ENCODE measurements around the gene GANC. TPM values are rescaled to one million over a fixed set of nuclear protein-coding genes. Genes with fewer than 3 reads are reported as not detected.

The GANC gene
- polyA plus RNA-seq, 2 of the 4 experiments (the other 2 are of a cell fraction), result 8.0 to 9.4 TPM

DNA sequence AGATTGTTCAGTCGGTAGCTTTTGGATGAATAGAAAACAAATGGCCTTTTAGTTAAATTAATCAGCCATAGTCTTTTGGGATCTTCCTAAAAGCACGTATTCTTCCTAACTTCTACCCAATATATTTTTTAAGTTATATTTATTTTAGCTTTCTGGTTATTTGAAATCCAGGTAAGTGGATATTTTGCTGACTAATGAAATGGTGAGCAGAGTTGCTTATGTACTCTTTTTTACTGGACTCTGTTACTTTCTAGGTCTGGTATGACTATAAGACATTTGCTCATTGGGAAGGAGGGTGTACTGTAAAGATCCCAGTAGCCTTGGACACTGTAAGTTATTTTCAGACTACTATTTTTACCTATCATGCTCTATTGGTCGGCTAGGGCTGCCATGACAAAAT, 72.5 kb downstream of the GANC start:
- ATAC-seq (no peak), DNase-seq (ENCODE audit: low read depth in 1 of 2, low spot score in 1 of 2) (no peak), FAIRE-seq (no peak)
- WGBS (ENCODE audit: missing lambda C conversion rate), result 83% methylated on average over 3 of the region's 3 CpGs
- no peak overlapping the region for H3K27ac ChIP-seq
- TF ChIP-seq CHD4 (IDR thresholded peaks at IDR 0.05; ENCODE audit: borderline replicate concordance) (no peak), PHF8 (IDR thresholded peaks at IDR 0.05; ENCODE audit: borderline replicate concordance, low read depth) (no peak), ZSCAN20 (CRISPR knock-in tag; IDR thresholded peaks at IDR 0.05) (no peak), BHLHE40 (IDR thresholded peaks at IDR 0.05; ENCODE audit: low read depth, low read length) (no peak), MAFK (IDR thresholded peaks at IDR 0.05; ENCODE audit: partially characterized antibody) (peak; percentile 65), RAD21 (conservative IDR thresholded peaks at IDR 0.05 in 1 of 2, IDR thresholded peaks at IDR 0.05 in 1 of 2) (no peak), E2F6 (IDR thresholded peaks at IDR 0.05; ENCODE audit: borderline replicate concordance, low read depth) (no peak)
- no peak overlapping the region for H3K4me2 ChIP-seq
- H3K4me1 ChIP-seq, result no peaks in the 10 kb centered on the region
- H3K4me3 ChIP-seq, result no peak overlapping the region
- ChIA-PET POLR2A (no interaction called here), CTCF (no interaction called here)
- H3K9me3 ChIP-seq, result no peaks in the 10 kb centered on the region

GRCh38 chr15:42348083-42348482, 75.1 kb downstream of the GANC start:
- CTCF ChIA-PET, result no interaction called here
- POLR2A ChIA-PET, result no interaction called here
- Histone ChIP-seq H3K27ac (no peak overlapping the region), H3K4me2 (no peak overlapping the region), H3K9me3 (no peaks in the 10 kb centered on the region), H3K4me3 (no peak overlapping the region), H3K4me1 (no peaks in the 10 kb centered on the region)
- FAIRE-seq (no peak), ATAC-seq (no peak), DNase-seq (ENCODE audit: low read depth in 1 of 2, low spot score in 1 of 2) (no peak)
- no peak for TF ChIP-seq E2F6 (IDR thresholded peaks at IDR 0.05; ENCODE audit: borderline replicate concordance, low read depth)
- no peak for TF ChIP-seq CEBPB (IDR thresholded peaks at IDR 0.05)
- TF ChIP-seq, protein P1, sequence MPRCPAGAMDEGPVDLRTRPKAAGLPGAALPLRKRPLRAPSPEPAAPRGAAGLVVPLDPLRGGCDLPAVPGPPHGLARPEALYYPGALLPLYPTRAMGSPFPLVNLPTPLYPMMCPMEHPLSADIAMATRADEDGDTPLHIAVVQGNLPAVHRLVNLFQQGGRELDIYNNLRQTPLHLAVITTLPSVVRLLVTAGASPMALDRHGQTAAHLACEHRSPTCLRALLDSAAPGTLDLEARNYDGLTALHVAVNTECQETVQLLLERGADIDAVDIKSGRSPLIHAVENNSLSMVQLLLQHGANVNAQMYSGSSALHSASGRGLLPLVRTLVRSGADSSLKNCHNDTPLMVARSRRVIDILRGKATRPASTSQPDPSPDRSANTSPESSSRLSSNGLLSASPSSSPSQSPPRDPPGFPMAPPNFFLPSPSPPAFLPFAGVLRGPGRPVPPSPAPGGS (IDR thresholded peaks at IDR 0.05), result no peak
- no peak for TF ChIP-seq HDAC2 (IDR thresholded peaks at IDR 0.05)
- TF ChIP-seq ESRRA (IDR thresholded peaks at IDR 0.05; ENCODE audit: borderline replicate concordance, low read length), result no peak
- no peak for TF ChIP-seq PHF8 (IDR thresholded peaks at IDR 0.05; ENCODE audit: borderline replicate concordance, low read depth)
- TF ChIP-seq BHLHE40 (IDR thresholded peaks at IDR 0.05; ENCODE audit: low read depth, low read length), result no peak
- no peak for TF ChIP-seq FOSB (CRISPR knock-in tag; IDR thresholded peaks at IDR 0.05)
- TF ChIP-seq RAD21 (conservative IDR thresholded peaks at IDR 0.05 in 1 of 2, IDR thresholded peaks at IDR 0.05 in 1 of 2), result no peak
- WGBS (ENCODE audit: missing lambda C conversion rate), result 78% methylated on average over 5 of the region's 5 CpGs

DNA sequence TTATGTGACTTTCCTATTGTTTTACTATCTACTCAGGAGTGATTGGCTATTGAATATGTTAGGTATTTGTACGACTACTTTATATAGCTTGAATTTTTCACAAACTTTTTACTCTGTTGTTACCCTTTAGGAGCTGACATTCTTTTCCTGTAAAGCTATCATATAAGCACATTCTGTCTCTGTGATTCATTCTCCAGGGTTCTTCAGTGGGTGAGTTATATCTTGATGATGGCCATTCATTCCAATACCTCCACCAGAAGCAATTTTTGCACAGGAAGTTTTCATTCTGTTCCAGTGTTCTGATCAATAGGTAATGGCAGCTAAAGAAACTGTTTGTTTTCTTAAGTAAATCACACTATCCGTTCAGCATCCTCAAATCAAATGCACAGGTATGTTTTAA, 76.2 kb downstream of the GANC start:
- WGBS (ENCODE audit: missing lambda C conversion rate), result 90% methylated on average over 2 of the region's 2 CpGs
- CTCF ChIA-PET, result interaction anchor here (1.2 kb wide), 1 partner anchor 11 kb away, joined by 3 read pairs; no protein-coding TSS in a partner anchor

GRCh38 chr15:42352401-42352800, 79.4 kb downstream of the GANC start:
- CTCF ChIA-PET, result no interaction called here

More for the DNA sequence above, 76.2 kb downstream of the GANC start:
- no peak overlapping the region for H3K4me3 ChIP-seq
- DNase-seq (ENCODE audit: low read depth in 1 of 2, low spot score in 1 of 2) (no peak), ATAC-seq (no peak), FAIRE-seq (no peak)
- no peaks in the 10 kb centered on the region for H3K4me1 ChIP-seq
- TF ChIP-seq HDAC2 (IDR thresholded peaks at IDR 0.05), result no peak
- no peak for TF ChIP-seq TP53 (CRISPR knock-in tag; IDR thresholded peaks at IDR 0.05)
- TF ChIP-seq, protein P1 (IDR thresholded peaks at IDR 0.05), result no peak
- TF ChIP-seq EP300 (IDR thresholded peaks at IDR 0.05), result no peak
- no peak for TF ChIP-seq CHD4 (IDR thresholded peaks at IDR 0.05; ENCODE audit: borderline replicate concordance)
- TF ChIP-seq RAD21 (conservative IDR thresholded peaks at IDR 0.05 in 1 of 2, IDR thresholded peaks at IDR 0.05 in 1 of 2), result no peak
- H3K9me3 ChIP-seq, result no peaks in the 10 kb centered on the region
- POLR2A ChIA-PET, result no interaction called here
- no peak overlapping the region for H3K27ac ChIP-seq
- no peak overlapping the region for H3K4me2 ChIP-seq

More at GRCh38 chr15:42352401-42352800, 79.4 kb downstream of the GANC start:
- WGBS (ENCODE audit: missing lambda C conversion rate), result 86% methylated on average over 7 of the region's 7 CpGs
- no peak overlapping the region for H3K27ac ChIP-seq
- DNase-seq (ENCODE audit: low read depth in 1 of 2, low spot score in 1 of 2), result no peak
- H3K4me3 ChIP-seq, result no peak overlapping the region
- no peaks in the 10 kb centered on the region for H3K9me3 ChIP-seq
- FAIRE-seq, result no peak
- POLR2A ChIA-PET, result no interaction called here
- TF ChIP-seq ZNF302 (CRISPR knock-in tag; IDR thresholded peaks at IDR 0.05) (no peak), POLR2A (IDR thresholded peaks at IDR 0.05; ENCODE audit: low read length) (no peak), BHLHE40 (IDR thresholded peaks at IDR 0.05; ENCODE audit: low read depth, low read length) (no peak), EHF (CRISPR knock-in tag; IDR thresholded peaks at IDR 0.05) (no peak), RFX5 (IDR thresholded peaks at IDR 0.05) (no peak), RCOR1 (IDR thresholded peaks at IDR 0.05; ENCODE audit: low read depth, low read length) (no peak), HEYL (CRISPR knock-in tag; IDR thresholded peaks at IDR 0.05) (no peak), FOSL2 (IDR thresholded peaks at IDR 0.05) (no peak), FOSL2 (CRISPR knock-in tag; IDR thresholded peaks at IDR 0.05) (no peak)
- TF ChIP-seq, protein P2, sequence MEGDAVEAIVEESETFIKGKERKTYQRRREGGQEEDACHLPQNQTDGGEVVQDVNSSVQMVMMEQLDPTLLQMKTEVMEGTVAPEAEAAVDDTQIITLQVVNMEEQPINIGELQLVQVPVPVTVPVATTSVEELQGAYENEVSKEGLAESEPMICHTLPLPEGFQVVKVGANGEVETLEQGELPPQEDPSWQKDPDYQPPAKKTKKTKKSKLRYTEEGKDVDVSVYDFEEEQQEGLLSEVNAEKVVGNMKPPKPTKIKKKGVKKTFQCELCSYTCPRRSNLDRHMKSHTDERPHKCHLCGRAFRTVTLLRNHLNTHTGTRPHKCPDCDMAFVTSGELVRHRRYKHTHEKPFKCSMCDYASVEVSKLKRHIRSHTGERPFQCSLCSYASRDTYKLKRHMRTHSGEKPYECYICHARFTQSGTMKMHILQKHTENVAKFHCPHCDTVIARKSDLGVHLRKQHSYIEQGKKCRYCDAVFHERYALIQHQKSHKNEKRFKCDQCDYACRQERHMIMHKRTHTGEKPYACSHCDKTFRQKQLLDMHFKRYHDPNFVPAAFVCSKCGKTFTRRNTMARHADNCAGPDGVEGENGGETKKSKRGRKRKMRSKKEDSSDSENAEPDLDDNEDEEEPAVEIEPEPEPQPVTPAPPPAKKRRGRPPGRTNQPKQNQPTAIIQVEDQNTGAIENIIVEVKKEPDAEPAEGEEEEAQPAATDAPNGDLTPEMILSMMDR (IDR thresholded peaks at IDR 0.05), result no peak
- no peak overlapping the region for H3K4me2 ChIP-seq
- ATAC-seq, result no peak
- H3K4me1 ChIP-seq, result no peaks in the 10 kb centered on the region

All from A549 (cell line).